ENCODE data around the gene OR4L1. TPM values are rescaled to one million over a fixed set of nuclear protein-coding genes. Genes with fewer than 3 reads are reported as not detected.

OR4L1 gene
- total and polyA plus RNA-seq, 2 donors (not counting 3 experiments of a cell fraction or from before 2014, with no cell fraction given), result not detected

GRCh38 chr14:20044243-20044642, 15.6 kb upstream of the OR4L1 start:
- CTCF ChIA-PET, result no interaction called here
- H3K9me1 ChIP-seq (replicated peaks; ENCODE audit: control insufficient read depth, extremely low read depth, insufficient read depth, low read length), result no peaks in the 10 kb centered on the region

More at GRCh38 chr14:20044243-20044642, 15.6 kb upstream of the OR4L1 start:
- no peaks in the 10 kb centered on the region for H3K79me2 ChIP-seq (ENCODE audit: control insufficient read depth, insufficient read depth, low read length)
- BruUV-seq (replicated peaks), result no TSS peak
- no peak for TF ChIP-seq JUN (IDR thresholded peaks at IDR 0.05; ENCODE audit: borderline replicate concordance, insufficient read depth, insufficient read length, low read depth)
- TF ChIP-seq MAX (IDR thresholded peaks at IDR 0.05; ENCODE audit: insufficient read depth, insufficient read length), result no peak
- TF ChIP-seq GATA2 (IDR thresholded peaks at IDR 0.05; ENCODE audit: insufficient read depth, insufficient read length, low read depth, low read length), result no peak
- TF ChIP-seq CTCF (IDR thresholded peaks at IDR 0.05; ENCODE audit: extremely low read depth in 1 of 2, insufficient read depth in 1 of 2, low read depth in 1 of 2, low read length in 2 of 2), result no peak
- no peak for TF ChIP-seq EZH2 (IDR thresholded peaks at IDR 0.05; ENCODE audit: borderline replicate concordance, low read depth, low read length, severe bottlenecking)
- TF ChIP-seq FOS (IDR thresholded peaks at IDR 0.05; ENCODE audit: borderline replicate concordance, insufficient read depth, low read length), result no peak
- TF ChIP-seq MYC (IDR thresholded peaks at IDR 0.05; ENCODE audit: low read depth, low read length), result no peak
- no peak for TF ChIP-seq POLR2AphosphoS5 (IDR thresholded peaks at IDR 0.05; ENCODE audit: insufficient read depth, low read depth, low read length)
- TF ChIP-seq POLR2A (IDR thresholded peaks at IDR 0.05; ENCODE audit: low read depth, low read length), result no peak
- no peaks in the 10 kb centered on the region for H3K36me3 ChIP-seq (ENCODE audit: control insufficient read depth in 2 of 2, extremely low read depth in 1 of 2, insufficient read depth in 2 of 2, low read length in 2 of 2)
- H3K27me3 ChIP-seq (ENCODE audit: control insufficient read depth in 2 of 2, insufficient read depth in 2 of 2, low read length in 2 of 2), result no peaks in the 10 kb centered on the region
- H3K9me3 ChIP-seq (replicated peaks; ENCODE audit: control insufficient read depth, insufficient read depth, low read length), result peaks cover 3% of the 10 kb centered on the region
- intact Hi-C loops (cut with micrococcal nuclease), result no loop called here
- H4K20me1 ChIP-seq (replicated peaks; ENCODE audit: control insufficient read depth, extremely low read depth, insufficient read depth, low read length), result no peaks in the 10 kb centered on the region
- no peak overlapping the region for H3K9ac ChIP-seq (replicated peaks; ENCODE audit: extremely low read depth, insufficient read depth, low read length)
- dilution Hi-C loops (cut with MboI; ENCODE audit: extremely low pct_ligation_motif_present, low sequenced_read_pairs), result no loop called here
- FAIRE-seq, result no peak
- H3K4me1 ChIP-seq (ENCODE audit: control insufficient read depth, extremely low read depth, insufficient read depth, low read length), result no peaks in the 10 kb centered on the region
- no peak overlapping the region for H2AFZ ChIP-seq (ENCODE audit: low read depth, low read length)
- POLR2A ChIA-PET, result no interaction called here
- H3K27ac ChIP-seq (ENCODE audit: insufficient read depth, low read depth, low read length), result no peak overlapping the region
- H3K4me2 ChIP-seq (ENCODE audit: insufficient read depth, low read length), result no peak overlapping the region
- no peak for DNase-seq (ENCODE audit: low read depth, low spot score)
- no peak overlapping the region for H3K4me3 ChIP-seq (replicated peaks in 1 of 3; ENCODE audit: insufficient read depth in 1 of 3, low read depth in 1 of 3, low read length in 3 of 3)

All from endothelial cell of umbilical vein (primary cell).